GM21825 (cell line): ENCODE data around the gene SLC35F2.
"Not testable (repeated sequence)": the region's sequence is repeated elsewhere in the genome, so short reads cannot be mapped to it uniquely, and the experiment has no call there.

Source experiments
- ATAC-seq: cut with Tn5 transposase; IDR thresholded peaks from one replicate; pipeline ENCODE4 v1.9.1; 2021; ENCODE audit warnings: mild to moderate bottlenecking, moderate library complexity; ENCODE audit not compliant: unreplicated experiment

The SLC35F2 gene

DNA sequence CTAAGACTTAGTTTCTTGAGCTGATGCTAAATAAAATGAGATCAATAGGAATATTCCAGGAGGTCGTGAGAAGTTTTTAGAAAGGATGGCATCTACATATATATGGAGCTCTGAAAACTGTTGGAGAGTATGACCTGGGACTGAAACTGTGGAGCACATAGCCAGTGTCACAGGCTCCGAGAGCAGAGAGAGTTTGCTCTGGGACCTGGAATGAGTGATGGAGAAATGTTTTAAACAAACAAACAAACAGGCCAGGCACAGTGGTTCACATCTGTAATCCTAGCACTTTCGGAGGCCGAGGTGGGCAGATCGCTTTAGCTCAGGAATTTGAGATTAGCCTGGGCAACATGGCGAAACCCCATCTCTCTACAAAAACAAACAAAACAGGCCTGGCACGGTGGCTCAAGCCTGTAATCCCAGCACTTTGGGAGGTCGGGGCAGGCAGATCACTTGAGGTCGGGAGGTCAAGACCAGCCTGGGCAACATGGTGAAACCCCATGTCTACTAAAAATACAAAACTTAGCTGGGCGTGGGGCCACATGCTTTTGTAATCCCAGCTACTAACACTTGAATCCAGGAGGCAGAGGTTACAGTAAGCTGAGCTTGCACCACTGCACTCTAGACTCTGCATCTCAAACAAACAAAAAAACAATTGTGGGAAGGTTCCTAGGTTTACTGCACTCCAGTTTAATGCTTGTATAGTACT is 67.1 kb downstream of the SLC35F2 start:
- no peak for ATAC-seq

DNA sequence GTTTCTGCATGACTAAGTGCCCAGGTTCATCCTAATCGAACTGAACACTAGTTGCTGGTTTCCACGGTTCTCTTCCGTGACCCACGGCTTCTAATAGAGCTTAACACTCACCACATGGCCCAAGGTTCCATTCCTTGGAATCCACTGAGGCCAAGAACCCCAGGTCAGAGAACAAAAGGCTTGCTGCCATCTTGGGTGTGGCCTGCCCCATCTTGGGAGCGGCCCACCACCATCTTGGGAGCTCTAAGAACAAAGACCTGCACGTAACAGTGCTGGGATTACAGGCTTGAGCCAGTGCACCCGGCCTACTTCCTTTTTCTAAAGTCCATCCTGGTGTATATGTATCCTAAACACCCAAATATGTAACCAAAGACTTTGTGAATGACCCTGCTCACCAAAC is 68.8 kb downstream of the SLC35F2 start:
- no peak for ATAC-seq

DNA sequence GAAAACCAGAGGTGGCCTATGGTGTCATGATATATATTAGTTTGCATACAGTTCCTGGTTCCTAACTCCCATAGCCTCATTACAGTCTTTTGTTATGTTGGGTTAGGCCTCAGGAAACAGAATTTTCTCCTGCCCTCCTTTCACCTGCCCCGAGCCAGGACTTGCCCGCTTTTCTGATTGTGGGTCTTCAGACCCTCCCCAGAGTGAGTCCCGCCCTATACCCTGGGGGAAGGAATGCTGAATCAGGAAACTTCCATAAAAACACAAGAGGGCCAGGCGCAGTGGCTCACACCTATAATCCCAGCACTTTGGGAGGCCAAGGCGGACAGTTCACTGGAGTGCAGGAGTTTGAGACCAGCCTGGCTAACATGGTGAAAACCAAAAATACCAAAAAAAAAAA is 70.9 kb downstream of the SLC35F2 start:
- ATAC-seq = no peak

DNA sequence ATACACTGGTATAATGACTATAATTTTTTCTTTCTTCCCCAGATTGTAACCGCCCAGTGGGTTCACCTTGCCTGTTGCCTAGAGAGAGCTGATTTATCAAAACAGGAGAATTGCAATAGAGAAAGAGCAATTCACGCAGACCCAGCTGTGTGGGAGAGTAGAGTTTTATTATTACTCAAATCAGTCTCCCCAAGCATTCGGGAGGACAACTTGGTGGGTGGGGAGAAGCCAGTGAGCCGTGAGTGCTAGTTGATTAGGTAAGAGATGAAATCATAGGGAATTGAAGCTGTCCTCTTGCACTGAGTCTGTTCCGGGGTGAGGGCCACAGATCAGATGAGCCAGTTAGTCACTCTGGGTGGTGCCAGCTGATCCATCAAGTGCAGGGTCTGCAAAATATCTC is 73.2 kb downstream of the SLC35F2 start:
- ATAC-seq = no peak

DNA sequence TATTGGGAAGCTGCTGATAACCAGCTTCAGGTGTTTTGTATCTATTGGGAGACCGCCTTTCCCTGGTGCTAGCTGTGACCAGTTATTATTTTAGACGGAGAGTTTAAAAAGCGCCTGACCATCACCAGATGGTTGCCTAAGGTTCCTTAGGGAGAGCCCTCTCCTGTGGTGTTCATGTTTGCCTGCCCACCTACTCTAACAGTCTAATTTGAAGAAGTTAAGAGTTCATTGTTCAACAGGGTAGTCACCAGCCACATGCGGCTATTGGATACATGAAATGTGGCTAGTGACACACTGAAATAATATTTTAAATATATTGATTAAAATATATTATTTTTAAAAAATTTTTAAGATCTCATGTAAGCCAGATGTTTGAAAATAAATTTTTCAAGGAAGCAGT is 75.5 kb downstream of the SLC35F2 start:
- no peak for ATAC-seq

DNA sequence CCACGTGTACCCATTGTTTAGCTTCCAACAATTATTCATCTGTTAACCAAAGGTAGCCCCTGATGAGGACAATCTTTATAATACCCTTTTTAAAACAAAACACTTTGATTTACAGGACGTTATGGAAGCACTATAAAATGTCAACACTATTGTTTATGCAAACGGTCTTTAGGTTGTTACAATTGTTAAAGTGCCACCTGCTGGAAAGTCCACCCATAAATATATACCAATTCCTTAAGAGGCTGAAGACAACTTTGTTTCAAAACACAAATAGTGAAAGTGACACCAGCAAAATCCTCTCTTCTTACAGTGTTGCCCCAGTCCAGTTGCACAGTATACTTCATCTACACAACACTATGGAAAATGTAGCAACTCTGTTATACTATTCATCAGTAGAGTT is 77.8 kb downstream of the SLC35F2 start:
- ATAC-seq = no peak

DNA sequence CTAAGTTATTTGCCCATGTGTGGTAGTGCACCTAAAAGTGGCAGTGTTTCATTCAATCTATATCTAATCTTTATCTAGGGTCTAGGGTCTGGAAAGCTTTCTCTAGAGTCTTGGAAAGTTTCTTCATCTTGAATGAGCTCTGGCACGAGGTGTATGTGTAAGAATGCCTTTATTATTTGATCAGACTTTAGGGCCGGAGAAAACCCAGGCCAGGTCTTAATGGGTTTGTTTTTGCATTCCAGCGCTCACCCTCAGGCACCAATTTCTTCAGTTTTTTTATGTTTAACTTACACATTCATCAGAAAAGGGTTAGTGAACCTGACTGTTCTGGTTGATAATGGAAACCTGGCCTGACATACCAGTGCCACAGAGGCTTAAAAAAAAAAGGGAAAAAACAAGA is 78.5 kb downstream of the SLC35F2 start:
- no peak for ATAC-seq

DNA sequence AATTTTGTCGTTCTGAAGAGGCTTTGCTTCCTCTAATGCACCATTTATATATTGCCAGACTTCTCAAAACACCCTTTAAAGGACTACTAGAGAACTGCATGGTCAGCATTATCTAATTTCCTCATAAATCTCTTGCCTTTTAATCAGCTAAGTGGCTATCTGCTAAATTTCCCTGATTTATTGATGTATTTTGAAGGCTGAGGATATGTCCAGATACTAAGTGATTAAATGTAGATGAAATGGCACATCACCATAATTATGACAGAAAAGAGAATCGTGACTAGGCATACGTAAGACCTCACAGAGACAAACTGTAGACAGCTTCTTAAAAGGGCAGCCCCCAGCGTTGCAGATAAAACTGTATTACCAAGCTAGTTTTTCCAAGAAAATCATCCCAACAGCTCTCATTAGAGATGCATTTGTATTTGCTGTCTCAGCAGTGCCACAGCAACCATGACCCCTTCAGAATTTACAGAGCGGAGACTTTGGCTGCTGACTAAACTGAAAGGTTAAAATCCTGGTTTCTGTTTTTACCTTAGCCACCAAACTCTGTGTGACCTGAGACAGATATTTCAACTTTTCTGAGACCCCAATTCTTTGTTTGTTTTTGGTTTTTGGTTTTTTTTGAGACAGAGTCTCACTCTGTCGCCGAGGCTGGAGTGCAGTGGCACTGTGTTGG is 79.6 kb downstream of the SLC35F2 start:
- no peak for ATAC-seq

DNA sequence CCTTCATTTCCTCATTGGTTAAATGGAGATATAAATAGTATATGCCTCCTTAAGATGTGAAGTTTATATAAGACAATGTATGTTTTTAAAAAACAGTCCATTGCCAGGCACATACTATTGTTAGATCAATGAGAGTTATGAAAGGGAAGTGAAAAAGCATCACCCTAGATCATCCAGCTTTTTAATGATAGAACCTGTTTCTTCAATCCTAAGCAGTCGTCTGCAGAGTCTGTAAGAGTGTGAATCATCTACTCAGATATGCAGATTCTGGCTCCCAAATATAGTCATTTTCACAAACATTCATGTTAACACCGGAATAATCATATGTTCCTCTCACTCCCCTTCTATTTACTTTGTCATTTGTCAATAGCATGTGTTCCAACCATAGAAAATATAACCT is 81.5 kb downstream of the SLC35F2 start:
- ATAC-seq = peak; percentile 81

DNA sequence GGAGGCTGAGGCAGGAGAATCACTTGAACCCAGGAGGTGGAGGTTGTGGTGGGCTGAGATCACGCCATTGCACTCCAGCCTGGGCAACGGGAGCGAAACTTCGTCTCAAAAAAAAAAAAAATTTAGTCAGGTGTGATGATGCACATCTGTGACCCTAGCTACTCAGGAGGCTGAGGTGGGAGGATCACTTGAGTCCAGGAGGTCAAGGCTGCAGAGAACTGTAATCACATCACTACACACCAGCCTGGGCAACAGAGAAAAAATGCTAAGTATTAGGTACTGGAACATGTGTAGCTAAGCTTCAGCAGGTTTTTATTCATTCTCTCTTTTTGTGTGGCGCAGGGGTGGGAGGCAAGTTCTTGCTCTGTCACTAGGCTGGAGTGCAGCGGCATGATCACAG is 82.5 kb downstream of the SLC35F2 start:
- ATAC-seq = no peak

DNA sequence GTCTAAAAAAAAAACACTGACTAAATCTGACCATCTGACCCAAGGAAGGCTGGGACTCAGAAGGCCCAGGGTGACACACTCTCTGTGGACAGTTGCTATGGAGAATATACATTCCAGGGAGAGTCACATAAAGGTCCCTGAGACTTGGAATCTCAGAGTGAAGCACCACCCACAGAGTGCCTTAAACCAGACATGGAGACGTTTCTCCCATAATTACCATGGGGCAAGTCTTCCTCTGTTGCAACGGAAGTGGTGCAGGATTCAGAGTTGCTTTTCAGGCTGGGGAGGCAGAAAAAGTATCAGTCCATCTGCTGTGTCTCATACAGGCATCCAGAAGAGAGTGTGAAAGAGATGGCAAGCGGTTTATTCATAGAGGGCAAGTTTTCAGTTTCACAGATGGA is 88.0 kb downstream of the SLC35F2 start:
- ATAC-seq = no peak

DNA sequence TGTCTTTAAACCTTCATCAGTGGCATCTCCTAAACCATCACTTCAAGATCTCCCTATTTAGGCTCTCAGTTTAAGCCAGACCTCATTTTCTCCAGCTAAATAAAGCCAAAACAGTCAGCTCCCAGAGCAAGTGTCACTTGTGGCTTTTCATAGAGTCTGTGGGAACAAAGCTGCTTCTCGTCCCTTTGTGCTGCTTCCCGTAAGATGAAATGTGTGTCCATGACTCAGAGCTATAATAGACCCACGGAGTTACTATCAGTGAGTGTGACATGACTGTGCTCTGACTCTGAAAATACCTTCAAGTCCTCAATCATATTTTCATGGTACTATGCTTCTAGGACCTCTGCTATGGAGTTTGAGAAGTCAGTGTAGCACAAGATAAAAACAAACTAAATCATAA is 89.4 kb downstream of the SLC35F2 start:
- ATAC-seq = no peak

DNA sequence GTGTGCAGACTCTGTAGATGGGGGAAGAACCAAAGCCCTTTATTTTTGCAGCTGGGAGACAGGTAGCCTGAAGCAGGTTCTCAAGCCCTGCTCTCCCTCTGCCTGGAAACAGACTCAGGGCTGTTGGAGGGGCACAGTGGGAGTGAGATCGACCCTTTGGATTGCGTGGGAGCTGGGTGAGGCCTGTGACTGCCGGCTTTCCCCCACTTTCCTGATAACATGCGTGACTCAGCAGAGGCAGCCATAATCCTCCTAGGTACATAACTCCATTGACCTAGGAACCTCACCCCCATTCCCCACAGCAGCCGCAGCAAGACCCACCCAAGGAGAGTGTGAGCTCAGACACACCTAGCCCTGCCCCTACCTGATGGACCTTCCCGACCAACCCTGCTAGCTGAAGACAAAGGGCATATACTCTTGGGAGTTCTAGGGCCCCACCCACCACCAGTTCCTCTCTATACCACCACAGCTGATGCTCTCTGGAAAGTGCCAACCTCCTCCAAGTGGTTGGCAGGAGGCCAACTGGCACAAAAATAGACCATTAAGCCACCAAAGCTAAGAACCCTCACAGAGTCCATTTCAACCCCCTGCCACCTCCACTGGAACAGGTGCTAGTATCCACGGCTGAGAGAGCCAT is 99.8 kb downstream of the SLC35F2 start:
- not testable (repeated sequence) for ATAC-seq

DNA sequence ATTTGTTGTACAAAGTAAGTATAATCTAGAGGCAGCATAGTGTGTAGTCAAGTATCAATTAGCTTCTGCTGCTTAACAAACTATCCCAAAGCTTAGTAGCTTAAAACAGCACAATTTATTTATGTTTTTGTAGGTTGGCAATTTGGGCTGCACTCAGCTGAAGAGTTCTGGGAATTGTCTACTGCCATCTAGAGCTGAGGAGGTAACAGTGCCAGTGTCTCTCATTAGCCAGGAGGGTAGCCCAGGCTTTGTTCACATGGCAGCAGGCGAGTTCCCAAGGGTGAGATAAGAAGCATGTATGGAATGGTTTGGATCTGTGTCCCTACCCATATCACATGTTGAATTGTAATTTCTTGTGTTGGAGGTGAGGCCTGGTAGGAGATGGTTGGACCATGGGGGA is 100.9 kb downstream of the SLC35F2 start:
- ATAC-seq = no peak

DNA sequence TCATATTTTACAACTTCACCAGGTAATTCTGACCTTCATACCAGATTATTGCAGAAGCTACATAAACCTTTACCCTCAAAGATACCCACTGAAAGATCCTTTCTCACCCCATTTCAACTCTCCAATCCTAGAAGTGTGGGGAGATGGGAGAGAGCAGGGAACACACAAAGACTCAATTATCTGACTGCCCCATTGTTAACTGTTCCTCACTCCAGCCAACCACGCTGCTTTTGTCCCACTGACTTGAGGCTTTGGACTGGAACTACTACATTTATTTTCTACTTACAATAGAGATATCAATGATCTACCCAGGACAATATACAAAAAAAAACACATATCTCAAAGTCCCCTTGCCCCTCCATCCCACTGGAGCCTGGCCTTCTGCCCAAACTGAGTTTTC is 102.0 kb downstream of the SLC35F2 start:
- no peak for ATAC-seq

DNA sequence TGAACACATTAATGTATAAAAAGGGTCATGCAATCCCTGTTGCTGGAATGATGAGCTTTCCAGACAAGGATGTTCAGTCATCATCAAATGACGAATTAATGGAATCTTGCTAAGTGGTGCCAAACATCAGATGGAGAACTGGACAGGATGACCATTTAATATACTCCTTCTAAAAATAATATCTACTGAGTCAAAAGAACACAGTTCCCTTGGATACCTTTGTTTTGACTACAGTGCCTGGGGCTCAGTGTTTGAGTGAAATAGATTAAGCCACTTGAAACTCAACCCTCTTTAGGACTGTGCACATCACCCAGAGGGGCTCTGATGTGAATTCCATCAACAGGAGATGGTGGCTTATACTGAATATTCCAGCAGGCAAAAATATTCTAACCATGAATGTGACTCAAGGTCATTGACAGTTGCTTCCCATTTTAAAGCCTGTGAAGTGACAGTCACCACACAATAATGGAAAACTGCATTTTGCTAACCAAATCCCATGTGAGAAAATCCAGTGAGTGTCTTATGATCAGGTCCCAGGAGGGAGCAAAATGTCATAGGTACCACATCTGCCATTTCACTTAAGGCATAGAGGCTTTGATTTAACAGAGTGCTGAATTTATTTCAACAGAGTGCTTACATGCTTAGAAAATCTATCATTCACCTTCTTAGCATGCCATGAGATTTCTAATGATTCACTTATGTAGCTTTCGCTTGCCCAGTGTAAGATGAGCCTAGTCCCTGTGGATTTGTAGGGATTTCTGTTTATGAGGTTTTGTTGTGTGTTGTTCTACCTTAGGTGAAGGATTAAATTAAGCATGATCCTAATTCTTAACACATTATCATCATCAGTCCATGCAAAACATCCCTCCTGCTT is 105.4 kb downstream of the SLC35F2 start:
- ATAC-seq = no peak

DNA sequence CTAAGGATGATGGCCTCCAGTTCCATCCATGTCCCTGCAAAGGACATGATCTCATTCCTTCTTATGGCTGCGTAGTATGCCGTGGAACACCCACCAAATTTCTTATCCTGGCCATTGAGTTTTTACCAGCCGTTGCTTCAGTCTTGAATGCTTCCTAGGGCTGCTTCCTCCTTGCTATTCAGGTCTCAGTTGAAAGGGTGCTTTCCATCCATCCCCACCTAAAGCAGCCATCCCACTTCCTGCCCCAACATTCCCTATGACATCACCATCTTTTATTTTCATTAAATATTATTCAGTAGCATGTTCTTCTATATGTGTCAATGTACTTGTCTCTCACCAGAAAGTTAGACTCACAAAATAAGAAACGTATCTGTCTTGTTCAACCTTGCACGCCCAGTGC is 106.1 kb downstream of the SLC35F2 start:
- ATAC-seq = no peak

DNA sequence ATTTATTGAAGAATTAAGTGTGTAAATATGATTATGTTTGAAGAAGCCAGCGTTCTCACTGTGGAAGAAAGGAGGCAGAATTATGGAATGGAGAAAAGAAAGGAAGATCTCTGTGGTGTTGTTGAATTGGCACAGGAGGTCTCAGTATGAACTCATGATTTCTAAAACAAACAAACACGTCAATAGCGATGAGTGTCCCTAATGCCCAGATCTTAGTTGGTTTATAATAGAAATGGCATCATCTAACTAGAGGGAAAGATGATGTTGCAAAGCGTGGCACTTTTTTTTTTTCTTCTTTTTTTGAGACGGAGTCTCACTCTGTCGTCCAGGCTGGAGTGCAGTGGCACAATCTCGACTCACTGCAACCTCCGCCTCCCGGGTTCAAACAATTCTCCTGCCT is 107.5 kb downstream of the SLC35F2 start:
- no peak for ATAC-seq

DNA sequence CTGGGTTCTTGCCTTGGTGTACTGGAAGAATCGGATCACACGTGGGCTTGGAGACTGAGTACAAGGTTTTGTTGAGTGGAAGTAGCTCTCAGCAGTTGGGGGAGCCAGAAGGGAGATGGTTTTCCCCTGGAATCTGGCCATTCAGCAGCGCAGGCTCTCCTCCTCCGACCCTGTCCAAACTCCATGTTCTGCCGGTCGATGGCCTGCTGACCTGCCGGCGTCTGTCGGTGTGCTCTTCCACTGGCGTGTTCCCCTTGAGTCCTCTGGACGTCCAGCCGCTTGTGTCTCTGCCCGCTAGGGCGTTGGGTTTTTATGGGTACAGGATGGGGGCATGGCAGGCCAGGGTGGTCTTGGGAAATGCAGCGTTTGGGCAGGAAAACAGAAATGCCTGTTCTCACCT is 108.3 kb downstream of the SLC35F2 start:
- ATAC-seq = no peak

DNA sequence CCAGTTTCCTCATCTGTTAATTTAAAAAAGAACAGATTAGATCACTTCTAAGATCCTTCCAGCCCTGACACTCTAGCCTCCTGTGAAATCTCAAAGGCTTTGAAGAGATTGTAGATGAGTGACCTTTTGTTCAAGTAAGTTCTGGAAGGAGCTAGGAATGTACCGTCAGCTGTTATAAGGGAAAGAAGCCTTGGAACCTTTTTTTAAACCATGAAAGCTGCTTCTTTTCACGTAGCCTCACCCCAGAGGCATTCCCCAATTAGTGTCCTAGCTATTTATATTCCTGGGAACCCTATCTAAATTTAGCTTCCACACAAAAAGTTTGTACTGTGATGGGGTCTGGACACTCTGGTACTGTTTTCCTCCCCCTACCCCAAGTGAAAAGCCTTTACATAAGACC is 111.0 kb downstream of the SLC35F2 start:
- no peak for ATAC-seq

DNA sequence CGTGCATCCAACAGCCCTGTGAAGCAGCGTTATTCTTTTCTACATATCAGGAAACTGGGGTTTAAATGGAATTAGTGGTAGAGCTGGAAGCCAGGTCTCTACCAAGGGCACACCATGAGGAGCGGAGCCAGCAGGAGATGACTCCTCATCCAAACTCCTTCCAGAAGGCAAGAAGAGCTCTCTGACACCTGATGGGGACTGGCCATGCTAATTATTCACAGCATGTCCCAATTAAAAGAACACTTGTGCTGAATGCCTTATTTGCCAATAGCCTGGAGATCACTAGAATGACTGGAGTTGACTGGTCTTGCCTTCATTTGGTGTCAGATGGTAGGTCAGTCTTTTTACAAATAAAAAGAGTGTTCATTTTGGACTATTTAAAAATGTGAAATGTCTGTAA is 113.9 kb downstream of the SLC35F2 start:
- ATAC-seq = no peak
